SH-SY5Y (cell line): Measurements from ENCODE around the gene ITGAX.

Experiments used
- GATA2 ChIP-seq: IDR thresholded peaks from 2 replicates; pipeline ENCODE4 v1.6.1; 2011; ENCODE audit warnings: mild to moderate bottlenecking, low read depth, low read length
- GATA3 ChIP-seq: IDR thresholded peaks from 2 replicates; pipeline ENCODE4 v1.6.1; 2011; ENCODE audit warnings: low read depth, mild to moderate bottlenecking, low read length, moderate library complexity

GRCh38 chr16:31354394-31355291 is at the start of gene ITGAX:
- no peak for TF ChIP-seq GATA3
- no peak for TF ChIP-seq GATA2
